MM.1S (cell line): ENCODE results near the gene FRG2B.
"Not testable (repeated sequence)": the region's sequence is repeated elsewhere in the genome, so short reads cannot be mapped to it uniquely, and the experiment has no call there.

Source experiments
- DNase-seq: peaks from one replicate; pipeline ENCODE4 v3.0.0-alpha.2; 2015
- H2AFZ ChIP-seq: fragments of 300-600 bp; sonication (generic); 2 replicates; pipeline ENCODE4 v1.6.0; 2016; ENCODE audit warnings: antibody characterized with exemption, low read length
- H3F3A ChIP-seq: fragments of 300-600 bp; sonication (generic); 2 replicates; pipeline ENCODE4 v1.6.1; 2016; ENCODE audit warnings: mild to moderate bottlenecking, antibody characterized with exemption, low read length, moderate library complexity, mixed read lengths; ENCODE audit not compliant: insufficient read depth
- H3K27ac ChIP-seq: fragments of 300-600 bp; sonication (generic); 2 replicates; pipeline ENCODE4 v1.5.1; 2016; ENCODE audit warnings: mild to moderate bottlenecking, low read length
- H3K27me3 ChIP-seq: fragments of 300-600 bp; sonication (generic); replicated peaks from 2 replicates; pipeline ENCODE4 v1.6.0; 2016; ENCODE audit warnings: low read length; ENCODE audit not compliant: insufficient read depth
- H3K36me3 ChIP-seq: fragments of 300-600 bp; sonication (generic); replicated peaks from 2 replicates; pipeline ENCODE4 v1.6.1; 2016; ENCODE audit warnings: mild to moderate bottlenecking, low read length, mixed read lengths; ENCODE audit not compliant: insufficient read depth
- H3K4me1 ChIP-seq: fragments of 300-600 bp; sonication (generic); 2 replicates; pipeline ENCODE4 v1.6.1; 2016; ENCODE audit warnings: low read length, mixed read lengths
- H3K4me2 ChIP-seq: fragments of 300-600 bp; sonication (generic); 2 replicates; pipeline ENCODE4 v1.6.0; 2016; ENCODE audit warnings: low read depth, low read length
- H3K4me3 ChIP-seq: fragments of 300-600 bp; sonication (generic); 2 replicates; pipeline ENCODE4 v1.5.1; 2016; ENCODE audit warnings: low read length, mixed read lengths
- H3K79me2 ChIP-seq: fragments of 300-600 bp; sonication (generic); 2 replicates; pipeline ENCODE4 v1.6.1; 2016; ENCODE audit warnings: mixed run types, low read length, mixed read lengths
- H3K9ac ChIP-seq: fragments of 300-600 bp; sonication (generic); 2 replicates; pipeline ENCODE4 v1.6.1; 2016; ENCODE audit warnings: low read length, mixed read lengths
- H3K9me2 ChIP-seq: fragments of 300-600 bp; sonication (generic); replicated peaks from 2 replicates; pipeline ENCODE4 v1.6.1; 2016; ENCODE audit warnings: mild to moderate bottlenecking, low read length, mixed read lengths; ENCODE audit not compliant: insufficient read depth
- H3K9me3 ChIP-seq: fragments of 300-600 bp; sonication (generic); replicated peaks from 2 replicates; pipeline ENCODE4 v1.6.1; 2016; ENCODE audit warnings: mild to moderate bottlenecking, low read length, mixed read lengths; ENCODE audit not compliant: insufficient read depth
- H4K20me1 ChIP-seq: fragments of 300-600 bp; sonication (generic); 2 replicates; pipeline ENCODE4 v1.6.1; 2016; ENCODE audit warnings: mild to moderate bottlenecking, low read length, moderate library complexity, mixed read lengths; ENCODE audit not compliant: insufficient read depth
- EZH2 ChIP-seq: fragments of 300-600 bp; sonication (generic); optimal IDR thresholded peaks from 2 replicates; pipeline ENCODE3; 2017; ENCODE audit warnings: low read depth, mild to moderate bottlenecking, antibody characterized with exemption, low read length, mixed read lengths
- EZH2phosphoT487 ChIP-seq: fragments of 300-600 bp; sonication (generic); IDR thresholded peaks from 2 replicates; pipeline ENCODE4 v1.6.1; 2018; ENCODE audit warnings: antibody characterized with exemption, low read length
- TF ChIP-seq, protein P1 (sequence below): fragments of 300-600 bp; sonication (generic); IDR thresholded peaks from 2 replicates; pipeline ENCODE4 v1.5.1; 2016; ENCODE audit warnings: antibody characterized with exemption, low read length, mixed read lengths

Gene FRG2B

GRCh38 chr10:133613699-133614098 is 12.9 kb downstream of the FRG2B start:
- H3K79me2 ChIP-seq, result no peaks in the 10 kb centered on the region
- no peak overlapping the region for H3K4me2 ChIP-seq
- H3K9me3 ChIP-seq, result no peaks in the 10 kb centered on the region
- H3K4me1 ChIP-seq, result no peaks in the 10 kb centered on the region
- H3K4me3 ChIP-seq, result no peak overlapping the region
- no peaks in the 10 kb centered on the region for H4K20me1 ChIP-seq
- H3K9ac ChIP-seq, result no peak overlapping the region
- no peaks in the 10 kb centered on the region for H3K36me3 ChIP-seq
- no peaks in the 10 kb centered on the region; the same call in 1 of the 2 replicates for H3K27me3 ChIP-seq
- TF ChIP-seq EZH2phosphoT487 (no peak), EZH2 (no peak)
- TF ChIP-seq, protein P1, sequence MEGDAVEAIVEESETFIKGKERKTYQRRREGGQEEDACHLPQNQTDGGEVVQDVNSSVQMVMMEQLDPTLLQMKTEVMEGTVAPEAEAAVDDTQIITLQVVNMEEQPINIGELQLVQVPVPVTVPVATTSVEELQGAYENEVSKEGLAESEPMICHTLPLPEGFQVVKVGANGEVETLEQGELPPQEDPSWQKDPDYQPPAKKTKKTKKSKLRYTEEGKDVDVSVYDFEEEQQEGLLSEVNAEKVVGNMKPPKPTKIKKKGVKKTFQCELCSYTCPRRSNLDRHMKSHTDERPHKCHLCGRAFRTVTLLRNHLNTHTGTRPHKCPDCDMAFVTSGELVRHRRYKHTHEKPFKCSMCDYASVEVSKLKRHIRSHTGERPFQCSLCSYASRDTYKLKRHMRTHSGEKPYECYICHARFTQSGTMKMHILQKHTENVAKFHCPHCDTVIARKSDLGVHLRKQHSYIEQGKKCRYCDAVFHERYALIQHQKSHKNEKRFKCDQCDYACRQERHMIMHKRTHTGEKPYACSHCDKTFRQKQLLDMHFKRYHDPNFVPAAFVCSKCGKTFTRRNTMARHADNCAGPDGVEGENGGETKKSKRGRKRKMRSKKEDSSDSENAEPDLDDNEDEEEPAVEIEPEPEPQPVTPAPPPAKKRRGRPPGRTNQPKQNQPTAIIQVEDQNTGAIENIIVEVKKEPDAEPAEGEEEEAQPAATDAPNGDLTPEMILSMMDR, result no peak
- no peaks in the 10 kb centered on the region for H3F3A ChIP-seq
- H3K27ac ChIP-seq, result no peak overlapping the region
- H2AFZ ChIP-seq, result no peak overlapping the region
- H3K9me2 ChIP-seq, result no peaks in the 10 kb centered on the region
- no peak for DNase-seq

DNA sequence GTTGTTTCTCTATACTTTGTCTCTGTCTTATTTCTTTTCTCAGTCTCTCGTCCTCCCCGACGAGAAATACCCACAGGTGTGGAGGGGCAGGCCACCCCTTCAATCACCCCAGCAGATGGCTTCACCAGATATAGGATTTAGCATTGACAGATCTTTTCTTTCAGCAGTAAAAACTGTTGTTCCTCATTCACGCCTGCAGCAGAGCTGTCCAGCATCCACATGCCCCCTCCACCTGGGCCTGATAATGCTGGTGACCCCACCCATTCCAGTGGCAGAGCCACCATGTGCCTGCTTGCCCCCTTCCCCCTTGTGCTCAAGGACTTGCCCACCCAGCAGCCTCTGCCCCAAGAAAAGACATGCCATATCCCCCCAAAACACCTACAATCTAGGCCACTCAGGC is 15.5 kb downstream of the FRG2B start:
- no peak for DNase-seq
- no peaks in the 10 kb centered on the region for H3F3A ChIP-seq
- peaks cover 3% of the 10 kb centered on the region; the same call in 1 of the 2 replicates for H3K9me3 ChIP-seq

GRCh38 chr10:133608855-133609254 is 17.7 kb downstream of the FRG2B start:
- Histone ChIP-seq H3K9me3 (peaks cover 3% of the 10 kb centered on the region; the same call in 1 of the 2 replicates), H3K4me1 (no peaks in the 10 kb centered on the region)

More for the DNA sequence above, 15.5 kb downstream of the FRG2B start:
- H3K9me2 ChIP-seq, result no peaks in the 10 kb centered on the region
- no peak overlapping the region for H3K4me2 ChIP-seq
- no peaks in the 10 kb centered on the region for H3K79me2 ChIP-seq
- no peaks in the 10 kb centered on the region for H4K20me1 ChIP-seq
- no peak overlapping the region for H2AFZ ChIP-seq
- peaks cover 12% of the 10 kb centered on the region; the same call in 1 of the 2 replicates for H3K27me3 ChIP-seq
- H3K9ac ChIP-seq, result no peak overlapping the region
- H3K4me1 ChIP-seq, result no peaks in the 10 kb centered on the region
- H3K27ac ChIP-seq, result no peak overlapping the region
- TF ChIP-seq EZH2phosphoT487 (no peak), EZH2 (no peak)
- TF ChIP-seq, protein P1, result no peak
- no peaks in the 10 kb centered on the region for H3K36me3 ChIP-seq
- H3K4me3 ChIP-seq, result no peak overlapping the region

GRCh38 chr10:133603434-133603833 is 23.2 kb downstream of the FRG2B start:
- H3K4me1 ChIP-seq, H3K27ac ChIP-seq, H3K4me2 ChIP-seq, H2AFZ ChIP-seq, H4K20me1 ChIP-seq, H3F3A ChIP-seq, DNase-seq, H3K9me2 ChIP-seq, H3K36me3 ChIP-seq, H3K79me2 ChIP-seq, H3K4me3 ChIP-seq, H3K9ac ChIP-seq, H3K9me3 ChIP-seq: not testable (repeated sequence)
- H3K27me3 ChIP-seq, result peaks cover 24% of the 10 kb centered on the region; the same call in 1 of the 2 replicates

More at GRCh38 chr10:133608855-133609254, 17.7 kb downstream of the FRG2B start:
- Histone ChIP-seq H3K9ac (no peak overlapping the region), H3K4me3 (no peak overlapping the region), H3F3A (no peaks in the 10 kb centered on the region), H4K20me1 (no peaks in the 10 kb centered on the region), H3K9me2 (no peaks in the 10 kb centered on the region), H2AFZ (no peak overlapping the region), H3K36me3 (no peaks in the 10 kb centered on the region), H3K27me3 (peaks cover 12% of the 10 kb centered on the region; the same call in 1 of the 2 replicates), H3K4me2 (no peak overlapping the region), H3K79me2 (no peaks in the 10 kb centered on the region), H3K27ac (no peak overlapping the region)
- TF ChIP-seq, protein P1, result peak; percentile 49
- TF ChIP-seq EZH2 (no peak), EZH2phosphoT487 (no peak)
- DNase-seq, result peak; percentile 24
